ENCODE results near the gene TLE5.

GRCh38 chr19:3034406-3034655 lies 28.0 kb downstream of the TLE5 start:
- TF ChIP-seq SIN3A (IDR thresholded peaks at IDR 0.05; ENCODE audit: borderline replicate concordance, insufficient read depth, low read length) (no peak), REST (IDR thresholded peaks at IDR 0.05; ENCODE audit: insufficient read depth in 1 of 2, low read depth in 2 of 2, low read length in 2 of 2) (no peak)

All from PFSK-1 (cell line).